Transverse colon (tissue), 4 donors: Measurements from ENCODE around the gene CXCL3. TPM values are rescaled to one million over a fixed set of nuclear protein-coding genes. Genes with fewer than 3 reads are reported as not detected.

Source experiments
- DNase-seq: peaks from one replicate; pipeline ENCODE4 v3.0.0-alpha.2; 2019
- H3K27ac ChIP-seq, 4 donors: fragments of 200-600 bp; sonication (generic); 2 replicates each; pipeline ENCODE4 v1.5.1; 2016 to 2018; ENCODE audit warnings: inconsistent platforms in 4 of 4
- H3K27me3 ChIP-seq: fragments of 200-600 bp; sonication (generic); 2 replicates; pipeline ENCODE4 v1.5.1; 2017; ENCODE audit warnings: inconsistent platforms
- H3K36me3 ChIP-seq, 4 donors: fragments of 200-600 bp; sonication (generic); 2 replicates each; pipeline ENCODE4 v1.5.1; 2017 to 2019; ENCODE audit warnings: inconsistent platforms in 4 of 4
- H3K4me1 ChIP-seq, 4 donors: fragments of 200-600 bp; sonication (generic); 2 replicates each; pipeline ENCODE4 v1.5.1; 2017 to 2020; ENCODE audit warnings: inconsistent platforms in 4 of 4
- H3K4me3 ChIP-seq, 4 donors: fragments of 200-600 bp; sonication (generic); 1 replicate in 1 of 4; 2 replicates in 3 of 4; pipeline versions ENCODE4 v1.5.1 to v1.6.1; 2017 to 2019; ENCODE audit warnings: inconsistent platforms in 4 of 4
- H3K9me3 ChIP-seq, 2 donors: fragments of 200-600 bp; sonication (generic); 2 replicates each; pipeline ENCODE4 v1.5.1; 2017 to 2019; ENCODE audit warnings: inconsistent platforms in 2 of 2
- CTCF ChIP-seq, 5 experiments: fragments of 200-600 bp in 3 of 5; fragments of 450-650 bp in 2 of 5; sonication (generic) in 3 of 5; IDR thresholded peaks; 1 replicate in 2 of 5; 2 replicates in 3 of 5; pipeline ENCODE4 v1.5.1; 2016 to 2017; ENCODE audit warnings: antibody characterized with exemption in 5 of 5, inconsistent platforms in 3 of 5, mild to moderate bottlenecking in 2 of 5, moderate library complexity in 1 of 5
- EP300 ChIP-seq: sonication (generic); formaldehyde crosslinking; IDR thresholded peaks from one replicate; pipeline ENCODE4 v1.6.1; 2017; ENCODE audit warnings: antibody characterized with exemption, low read depth
- POLR2A ChIP-seq: fragments of 450-650 bp; IDR thresholded peaks from one replicate; pipeline ENCODE4 v1.6.1; 2016; ENCODE audit warnings: antibody characterized with exemption, mild to moderate bottlenecking, moderate library complexity
- POLR2AphosphoS5 ChIP-seq, 3 donors: sonication (generic); formaldehyde crosslinking; IDR thresholded peaks; one replicate each; pipeline ENCODE4 v1.6.1; 2016; ENCODE audit warnings: antibody characterized with exemption in 3 of 3
- WGBS, 2 donors: methylation state at CpG; one replicate each; pipeline ENCODE4 v1.1.5; 2018; ENCODE audit warnings: low coverage in 1 of 2; 5-methylcytosine and 5-hydroxymethylcytosine counted together
- in situ Hi-C, 4 donors: fragments of 200-750 bp; cut with MboI; loops; one replicate each; pipeline versions ENCODE4 v1.15.0 to v1.15.1; 2017; ENCODE audit warnings: low sequenced_read_pairs in 3 of 4, low pct_ligation_motif_present in 1 of 4, low pct_unique_long_range_greater_than_20kb in 1 of 4
- intact Hi-C: fragments of 100-400 bp; cut with DNase I; formaldehyde crosslinking; loops from one replicate; pipeline ENCODE4 v1.15.1; 2023; ENCODE audit warnings: low total_unique reads
- total RNA-seq, 4 donors: library from RNA; depleted of rRNA; stranded (reverse); fragments of >200 nt; gene quantifications; one replicate each; pipeline ENCODE4 v1.1.0, GENCODE V29; 2016

CXCL3 gene
- total RNA-seq, 4 donors from 2014 or later: 1.8 to 5.2 (median 5.1) TPM

- 86 to 88% methylated on average over 3 to 4 of the region's 4 CpGs for WGBS, 2 donors
- intact Hi-C loops (no loop called here), in situ Hi-C loops (no loop called here)
- Histone ChIP-seq H3K4me1 (peaks cover 0 to 17% (median 4%) of the 10 kb centered on the region in 4 donors), H3K4me3 (no peak overlapping the region), H3K27me3 (no peaks in the 10 kb centered on the region), H3K27ac (no peak overlapping the region), H3K9me3 (no peaks in the 10 kb centered on the region), H3K36me3 (no peaks in the 10 kb centered on the region)
- TF ChIP-seq POLR2A (no peak), POLR2AphosphoS5 (IDR thresholded peaks at IDR 0.05) (no peak), CTCF (IDR thresholded peaks at IDR 0.05) (no peak), EP300 (no peak)
- no peak for DNase-seq
Observed at GRCh38 chr4:74012130-74012529, 26.4 kb downstream of the CXCL3 start.

- Histone ChIP-seq H3K4me1 (peaks cover 0 to 26% (median 9%) of the 10 kb centered on the region in 4 donors), H3K9me3 (no peaks in the 10 kb centered on the region), H3K36me3 (no peaks in the 10 kb centered on the region), H3K27me3 (no peaks in the 10 kb centered on the region), H3K4me3 (no peak overlapping the region), H3K27ac (peak overlapping the region in 2 of 4 donors; percentile 1 to 23)
- intact Hi-C loops (no loop called here), in situ Hi-C loops (no loop called here)
- no peak for DNase-seq
- 56 to 62% methylated on average over 3 of the region's 3 CpGs for WGBS, 2 donors
- TF ChIP-seq CTCF (IDR thresholded peaks at IDR 0.05): no peak
- no peak for TF ChIP-seq EP300
- no peak for TF ChIP-seq POLR2AphosphoS5 (IDR thresholded peaks at IDR 0.05)
- no peak for TF ChIP-seq POLR2A
Observed at GRCh38 chr4:74009307-74009706, 29.2 kb downstream of the CXCL3 start.

GRCh38 chr4:74006009-74006476, 32.4 kb downstream of the CXCL3 start:
- Histone ChIP-seq H3K36me3 (no peaks in the 10 kb centered on the region), H3K27ac (peak overlapping the region; percentile 53 to 78 (median 72)), H3K4me3 (no peak overlapping the region), H3K27me3 (no peaks in the 10 kb centered on the region), H3K4me1 (peaks cover 0 to 30% (median 11%) of the 10 kb centered on the region in 4 donors), H3K9me3 (no peaks in the 10 kb centered on the region)
- no peak for DNase-seq
- intact Hi-C loops: no loop called here
- in situ Hi-C loops: no loop called here
- TF ChIP-seq POLR2AphosphoS5 (IDR thresholded peaks at IDR 0.05) (no peak), EP300 (no peak), CTCF (IDR thresholded peaks at IDR 0.05) (no peak), POLR2A (no peak)
- 39 to 49% methylated on average over 2 of the region's 2 CpGs for WGBS, 2 donors

GRCh38 chr4:74005528-74005927, 33.0 kb downstream of the CXCL3 start:
- Histone ChIP-seq H3K9me3 (no peaks in the 10 kb centered on the region), H3K4me3 (no peak overlapping the region), H3K27me3 (no peaks in the 10 kb centered on the region), H3K4me1 (peaks cover 0 to 30% (median 11%) of the 10 kb centered on the region in 4 donors), H3K27ac (peak overlapping the region; percentile 53 to 78 (median 72)), H3K36me3 (no peaks in the 10 kb centered on the region)
- intact Hi-C loops (no loop called here), in situ Hi-C loops (no loop called here)
- 35 to 44% methylated on average over 3 of the region's 3 CpGs for WGBS, 2 donors
- TF ChIP-seq CTCF (IDR thresholded peaks at IDR 0.05): no peak
- no peak for TF ChIP-seq EP300
- TF ChIP-seq POLR2A: no peak
- no peak for TF ChIP-seq POLR2AphosphoS5 (IDR thresholded peaks at IDR 0.05)
- no peak for DNase-seq
